HuH-7 (cell line): ENCODE measurements around the gene ERCC6.

Source experiments
- DNase-seq: peaks from one replicate; pipeline ENCODE4 v3.0.0; 2011; ENCODE audit warnings: low spot score

Gene ERCC6

DNA sequence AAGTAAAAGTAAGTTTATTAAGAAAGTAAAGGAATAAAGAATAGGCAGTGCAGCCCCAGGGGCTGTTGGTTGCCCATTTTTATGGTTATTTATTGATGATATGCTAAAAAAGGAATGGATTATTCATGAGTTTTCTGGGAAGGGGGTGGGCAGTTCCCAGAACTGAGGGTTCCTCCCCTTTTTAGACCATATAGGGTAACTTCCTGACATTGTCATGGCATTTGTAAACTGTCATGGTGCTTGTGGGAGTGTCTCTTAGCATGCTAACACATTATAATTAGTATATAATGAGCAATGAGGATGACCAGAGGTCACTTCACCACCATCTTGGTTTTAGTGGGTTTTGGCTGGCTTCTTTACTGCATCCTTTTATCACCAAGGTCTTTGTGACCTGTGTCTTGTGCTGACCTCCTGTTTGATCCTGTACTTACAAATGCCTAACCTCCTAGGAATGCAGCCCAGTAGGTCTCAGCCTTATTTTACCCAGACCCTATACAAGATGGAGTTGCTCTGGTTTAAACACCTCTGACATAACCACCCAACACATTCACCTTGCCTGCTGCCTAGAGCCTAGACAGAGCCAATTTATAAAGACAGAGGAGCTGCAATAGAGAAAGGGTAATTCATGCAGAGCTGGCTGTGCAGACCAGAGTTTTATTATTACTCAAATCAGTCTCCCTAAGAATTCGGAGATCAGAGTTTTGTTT is 10.9 kb upstream of the ERCC6 start:
- no peak for DNase-seq

DNA sequence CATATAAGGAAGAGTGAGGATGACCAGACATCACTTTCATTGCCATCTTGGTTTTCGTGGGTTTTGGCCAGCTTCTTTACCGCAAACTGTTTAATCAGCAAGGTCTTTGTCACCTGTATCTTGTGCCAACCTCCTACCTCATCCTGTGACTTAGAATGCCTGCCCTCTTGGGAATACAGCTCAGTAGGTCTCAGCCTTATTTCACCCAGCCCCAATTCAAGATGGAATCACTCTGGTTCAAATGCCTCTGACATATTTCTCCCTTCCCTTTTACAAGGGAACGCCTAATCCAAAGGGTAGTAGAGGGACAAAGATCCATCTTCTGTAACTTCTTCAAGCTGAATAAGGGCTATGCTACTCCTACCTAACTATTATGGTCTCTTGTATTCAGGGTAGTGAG is 4.7 kb upstream of the ERCC6 start:
- no peak for DNase-seq

DNA sequence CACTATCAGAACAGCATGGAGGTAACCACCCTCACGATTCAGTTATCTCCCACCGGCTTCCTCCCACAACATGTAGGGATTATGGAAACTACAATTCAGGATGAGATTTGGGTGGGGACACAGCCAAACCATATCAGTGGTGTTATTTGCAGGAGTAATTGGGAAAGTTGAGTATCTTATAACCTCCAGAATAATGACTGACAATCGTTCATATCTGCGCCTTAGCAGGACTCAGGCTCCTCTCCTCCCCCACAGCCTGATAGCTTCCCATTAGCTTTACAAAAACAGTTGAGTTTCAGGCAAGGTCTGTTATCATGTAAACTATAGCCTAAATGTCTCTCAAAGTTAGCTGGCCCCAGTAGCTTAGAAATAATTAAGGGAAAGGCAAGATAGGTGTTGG is 3.4 kb upstream of the ERCC6 start:
- no peak for DNase-seq

- no peak for DNase-seq
These were observed 2.8 kb upstream of the ERCC6 start for GRCh38 chr10:49541762-49542161.

- DNase-seq, result no peak
These were observed 1.3 kb upstream of the ERCC6 start for GRCh38 chr10:49540056-49540797.

GRCh38 chr10:49539320-49539885 is 482 bp upstream of the ERCC6 start:
- DNase-seq, result peak; percentile 11

DNA sequence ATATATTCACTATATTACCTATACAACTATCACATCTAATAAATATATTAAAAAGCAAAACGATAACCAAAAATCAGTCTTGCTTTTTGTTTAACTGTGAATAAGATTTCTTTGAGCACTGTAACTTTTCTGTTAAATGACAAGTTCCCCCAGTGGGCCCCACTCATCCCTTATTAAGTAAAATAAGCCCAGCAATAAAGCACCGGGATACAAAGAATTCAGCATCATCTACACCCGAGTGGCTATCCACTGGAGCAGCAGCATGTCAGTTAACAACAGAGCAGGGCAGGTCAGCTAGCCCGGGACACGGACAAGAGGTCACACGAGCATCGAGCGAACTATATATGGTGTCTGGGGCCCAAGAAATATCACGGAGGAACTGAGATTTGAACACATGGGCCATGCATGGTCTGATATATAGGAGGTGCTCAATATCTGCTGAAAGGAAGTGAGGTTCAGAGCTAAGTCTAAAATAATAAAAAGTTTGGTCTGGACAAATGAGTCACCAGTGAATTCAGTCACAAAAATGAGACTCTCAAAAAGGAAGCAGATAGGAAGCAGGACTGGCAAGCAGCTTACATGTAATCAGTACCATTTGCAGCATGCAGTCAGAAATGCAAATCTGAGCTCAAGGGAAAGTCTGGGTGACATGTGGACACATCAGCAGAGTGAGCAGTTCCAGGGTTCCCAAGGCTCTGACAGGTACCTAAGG is 4.1 kb downstream of the ERCC6 start:
- DNase-seq, result no peak

DNA sequence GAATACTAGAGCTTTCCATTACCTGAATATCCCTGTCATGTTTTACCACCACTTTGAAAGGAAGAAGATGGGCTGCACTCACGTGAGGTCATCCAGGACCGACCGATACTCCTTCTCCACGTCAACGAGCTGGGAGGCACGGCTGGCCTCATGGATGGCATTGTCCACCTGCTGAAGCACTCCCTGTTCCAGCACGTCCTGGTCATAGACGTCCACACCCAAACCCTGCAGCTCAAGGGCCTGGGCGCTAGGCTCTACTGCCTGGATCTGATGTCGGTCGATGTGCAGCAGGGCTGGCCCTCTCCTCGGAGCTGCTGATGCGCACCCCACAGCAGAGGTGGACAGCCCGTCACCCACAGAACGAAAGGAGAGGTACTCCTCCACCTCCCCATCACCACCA is 6.5 kb downstream of the ERCC6 start:
- no peak for DNase-seq

DNA sequence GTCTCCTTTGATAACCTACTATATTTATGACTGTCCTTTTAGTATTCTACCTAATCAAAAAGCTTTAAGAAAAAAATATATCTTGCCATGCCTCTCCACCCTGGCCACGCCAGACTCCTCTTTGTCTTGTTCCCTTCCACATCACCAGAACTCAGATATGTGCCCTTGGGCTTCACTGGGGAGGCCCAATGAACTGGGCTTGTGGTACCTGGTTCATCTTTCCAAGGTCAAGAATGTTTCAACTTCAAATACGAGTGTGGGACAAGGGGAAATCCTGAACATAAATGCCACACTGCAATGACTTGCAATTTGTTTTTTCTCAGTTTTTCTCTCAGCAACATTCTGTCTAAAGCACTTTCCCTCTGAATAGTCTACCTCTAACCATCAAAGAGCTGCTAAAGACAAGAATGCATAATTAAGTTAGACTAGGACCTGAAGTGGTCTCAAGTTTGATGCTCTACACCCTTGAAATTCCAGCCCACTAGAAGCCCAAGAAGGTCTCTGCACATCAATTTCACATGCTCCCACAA is 9.9 kb downstream of the ERCC6 start:
- no peak for DNase-seq

DNA sequence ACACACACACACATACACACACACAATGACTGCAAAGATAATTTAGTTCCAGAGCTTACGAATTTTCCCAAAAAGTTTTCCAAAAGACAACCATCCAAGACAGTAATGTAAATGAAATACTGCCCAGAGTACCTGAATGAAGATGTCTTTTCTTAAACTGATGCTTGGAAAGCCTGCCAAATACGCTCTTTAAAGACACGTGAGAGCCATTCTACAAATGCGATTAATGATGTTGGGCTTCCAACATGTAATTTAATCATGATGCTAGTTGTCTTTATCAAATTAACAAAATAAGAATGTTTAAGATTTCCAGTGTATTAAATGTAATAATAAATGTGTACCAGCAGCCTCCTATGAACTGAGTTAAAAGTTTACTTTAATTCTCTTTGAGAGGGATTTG is 11.1 kb downstream of the ERCC6 start:
- no peak for DNase-seq

GRCh38 chr10:49527061-49527460 is 11.9 kb downstream of the ERCC6 start:
- DNase-seq, result no peak

- DNase-seq, result no peak
These were observed 12.3 kb downstream of the ERCC6 start for GRCh38 chr10:49526619-49527018.

DNA sequence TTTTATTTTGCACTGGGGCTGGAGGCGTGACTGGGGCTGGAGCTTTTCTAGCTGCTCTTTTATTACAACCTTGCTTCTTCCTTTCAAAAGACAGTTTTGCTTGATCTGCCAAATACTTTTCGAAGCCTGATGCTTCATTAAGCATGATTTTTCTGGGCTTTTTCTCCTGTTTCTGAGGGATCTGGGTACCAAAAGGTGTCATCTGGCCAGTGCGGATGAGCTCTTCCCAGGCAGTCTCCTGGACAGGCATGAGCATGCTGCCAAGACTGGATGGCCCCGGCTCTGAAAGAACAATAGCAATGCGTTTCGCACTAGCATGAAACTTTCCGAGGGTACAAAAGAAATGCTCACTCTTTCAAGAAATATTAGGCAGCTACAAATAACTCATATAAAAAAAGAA is 14.4 kb downstream of the ERCC6 start:
- no peak for DNase-seq

DNA sequence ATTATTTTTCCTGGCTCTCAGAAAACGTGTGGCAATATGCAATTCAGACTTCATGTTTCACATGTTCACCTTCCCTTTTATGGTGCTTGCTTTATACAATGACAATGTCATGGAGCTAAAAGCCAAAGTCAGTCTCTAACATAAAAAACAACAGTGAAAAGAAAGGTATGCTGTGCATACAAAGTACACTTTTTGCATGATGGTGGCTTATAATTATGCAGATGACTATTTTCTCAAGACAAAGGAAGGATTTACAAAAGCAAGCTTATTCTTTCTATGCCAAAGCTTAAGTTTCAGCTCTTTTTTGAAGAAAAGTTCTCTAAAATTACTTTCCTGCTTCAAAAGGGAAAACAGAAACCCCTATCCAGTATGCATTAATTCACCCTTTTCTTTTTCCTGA is 15.6 kb downstream of the ERCC6 start:
- DNase-seq, result no peak

- DNase-seq, result no peak
These were observed 17.9 kb downstream of the ERCC6 start for GRCh38 chr10:49521062-49521461.

GRCh38 chr10:49520122-49520775 is 18.7 kb downstream of the ERCC6 start:
- DNase-seq, result no peak

DNA sequence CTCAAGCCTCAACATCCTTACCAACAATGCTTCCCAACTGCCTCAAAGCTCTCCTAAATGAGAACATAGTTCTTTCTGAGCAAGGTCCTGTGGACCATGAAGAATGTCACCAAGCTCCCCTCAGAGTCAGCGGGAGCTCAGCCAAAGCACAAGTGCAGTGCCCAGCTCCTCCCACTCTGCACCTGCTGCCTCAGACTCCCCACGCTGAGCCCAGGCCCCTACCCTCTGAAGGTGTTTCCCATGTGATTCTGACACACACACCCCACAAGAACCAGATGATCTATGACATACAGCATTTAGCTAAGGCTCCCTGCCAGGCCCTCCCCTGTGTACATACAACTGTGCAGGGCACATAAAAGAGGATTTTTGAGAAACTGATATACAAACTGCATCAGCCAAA is 19.2 kb downstream of the ERCC6 start:
- DNase-seq, result no peak

DNA sequence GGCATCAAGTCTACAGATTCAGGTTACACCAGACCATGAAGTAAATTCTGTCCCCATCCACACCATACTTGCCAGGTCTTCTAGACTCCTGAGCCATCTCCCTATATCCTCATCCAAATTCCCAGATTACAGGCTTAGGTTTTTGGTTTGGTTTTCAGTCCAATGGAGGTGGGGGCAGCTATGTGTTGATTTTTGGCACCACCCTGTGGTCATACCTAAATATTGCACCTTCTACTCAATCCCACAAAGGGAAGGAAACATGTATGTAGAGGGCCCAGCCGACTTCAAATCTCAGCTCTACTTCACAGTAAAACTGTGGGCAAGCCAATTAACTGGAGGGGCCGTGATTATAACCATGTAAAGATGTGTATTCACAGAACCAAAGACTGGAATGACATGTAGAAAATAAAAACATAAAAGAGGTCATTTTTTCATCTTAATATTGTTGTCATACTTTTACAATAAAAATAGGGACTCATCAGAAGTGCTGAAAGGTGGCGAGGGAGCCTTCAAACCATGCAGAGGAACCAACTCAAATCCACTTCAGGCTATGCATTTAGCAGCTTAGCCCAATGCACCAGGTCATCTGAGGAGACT is 19.8 kb downstream of the ERCC6 start:
- DNase-seq, result peak; percentile 12

GRCh38 chr10:49518566-49518965 is 20.4 kb downstream of the ERCC6 start:
- no peak for DNase-seq

DNA sequence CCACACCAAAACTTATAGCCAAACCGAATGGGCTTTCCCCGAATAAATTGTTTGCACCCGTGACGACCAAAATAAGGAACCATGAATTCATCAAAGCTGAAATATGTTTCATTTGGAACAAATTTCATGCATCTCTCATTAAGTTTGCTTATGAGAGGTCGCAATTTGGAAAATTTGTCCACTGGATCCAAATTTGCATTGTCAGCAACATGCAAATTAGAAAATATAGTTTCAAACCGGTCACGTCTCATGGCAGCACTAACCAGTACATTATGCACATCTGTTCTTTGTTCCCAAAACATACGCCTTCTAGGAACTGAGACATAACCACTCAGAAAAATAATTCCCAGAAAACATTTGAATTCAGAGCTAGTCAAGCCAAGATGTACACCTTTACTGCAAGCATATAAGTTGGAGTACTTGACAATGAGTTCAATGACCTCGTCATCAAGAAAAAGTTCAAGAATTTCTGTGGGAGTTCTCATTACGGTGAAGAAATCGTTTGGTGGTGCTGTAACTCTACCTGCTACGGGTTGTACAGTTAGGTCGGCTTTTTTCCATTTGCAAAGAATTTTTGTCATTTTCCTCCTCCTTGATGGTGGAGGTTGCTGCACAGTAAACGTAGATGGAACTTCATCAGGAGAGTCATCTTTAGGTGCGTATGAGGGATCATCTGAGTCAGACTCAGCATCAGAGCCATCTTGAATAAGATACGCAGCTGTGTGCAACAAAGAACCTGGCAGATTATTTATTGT is 22.5 kb downstream of the ERCC6 start:
- no peak for DNase-seq
